NCI-H2196 (cell line): ENCODE measurements around the gene PXMP2.
A peak's percentile ranks its signal among the peaks of the same experiment; 100 is the strongest.

Experiments
- DNase-seq: peaks from one replicate; lab custom pipeline; 2025; ENCODE audit not compliant: unreplicated experiment; lab: John Stamatoyannopoulos, UW

PXMP2 gene

DNA sequence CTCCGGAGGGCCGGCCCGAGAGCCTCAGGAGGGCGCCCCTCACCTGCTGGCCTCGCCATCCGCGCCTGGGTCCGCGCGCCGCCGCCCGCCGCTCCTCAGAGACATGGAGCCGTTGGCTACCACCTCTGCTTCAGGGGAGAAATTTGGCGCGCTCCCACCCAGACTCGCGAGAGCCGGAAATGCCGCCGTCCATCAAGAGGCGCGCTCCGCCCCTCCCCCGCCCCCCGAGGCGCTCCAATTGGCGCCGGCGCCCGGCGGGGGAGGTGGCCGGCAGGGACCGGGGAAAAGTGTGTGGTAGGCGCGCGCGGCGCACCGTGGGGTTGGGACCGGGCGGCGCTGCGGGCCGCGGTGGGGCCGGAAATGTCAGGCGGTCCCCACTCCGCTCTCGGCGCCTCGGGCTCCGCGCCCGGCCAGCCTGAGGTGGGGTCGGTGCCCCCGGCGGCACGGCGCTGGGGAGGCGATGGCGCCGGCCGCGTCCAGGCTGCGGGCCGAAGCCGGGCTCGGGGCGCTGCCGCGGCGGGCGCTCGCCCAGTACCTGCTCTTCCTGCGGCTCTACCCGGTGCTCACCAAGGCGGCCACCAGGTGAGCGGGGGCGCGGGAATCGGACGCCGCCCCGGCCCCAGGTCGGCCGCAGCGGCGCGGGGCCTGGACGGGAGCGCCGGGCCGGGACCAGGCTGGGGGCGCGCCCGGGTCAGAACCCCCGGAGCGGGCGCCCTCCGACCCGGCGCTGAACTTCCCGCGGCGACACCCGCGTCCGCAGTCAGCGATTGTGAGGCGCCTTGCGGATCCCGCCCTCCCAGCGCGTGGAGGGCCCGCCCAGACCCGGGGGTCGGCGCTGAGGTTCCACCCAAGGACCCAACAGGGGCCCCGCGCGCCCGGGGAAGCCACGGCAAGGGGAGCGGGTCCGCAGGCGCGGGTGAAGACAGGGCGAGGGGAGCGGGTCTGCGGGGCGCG is at the start of gene PXMP2, which contains the start of gene POLE:
Gene PXMP2 (plus strand): TSS at position 377 of the 954 bp plus-strand sequence. CDS start 84 bp downstream, at position 461.
Gene POLE (minus strand): TSS at position 132 of the 954 bp plus-strand sequence. CDS start 27 bp downstream, at position 105.
- peak; percentile 95 for DNase-seq

- no peak for DNase-seq
These were observed 49.6 kb upstream of the PXMP2 start for GRCh38 chr12:132637811-132638210.

DNA sequence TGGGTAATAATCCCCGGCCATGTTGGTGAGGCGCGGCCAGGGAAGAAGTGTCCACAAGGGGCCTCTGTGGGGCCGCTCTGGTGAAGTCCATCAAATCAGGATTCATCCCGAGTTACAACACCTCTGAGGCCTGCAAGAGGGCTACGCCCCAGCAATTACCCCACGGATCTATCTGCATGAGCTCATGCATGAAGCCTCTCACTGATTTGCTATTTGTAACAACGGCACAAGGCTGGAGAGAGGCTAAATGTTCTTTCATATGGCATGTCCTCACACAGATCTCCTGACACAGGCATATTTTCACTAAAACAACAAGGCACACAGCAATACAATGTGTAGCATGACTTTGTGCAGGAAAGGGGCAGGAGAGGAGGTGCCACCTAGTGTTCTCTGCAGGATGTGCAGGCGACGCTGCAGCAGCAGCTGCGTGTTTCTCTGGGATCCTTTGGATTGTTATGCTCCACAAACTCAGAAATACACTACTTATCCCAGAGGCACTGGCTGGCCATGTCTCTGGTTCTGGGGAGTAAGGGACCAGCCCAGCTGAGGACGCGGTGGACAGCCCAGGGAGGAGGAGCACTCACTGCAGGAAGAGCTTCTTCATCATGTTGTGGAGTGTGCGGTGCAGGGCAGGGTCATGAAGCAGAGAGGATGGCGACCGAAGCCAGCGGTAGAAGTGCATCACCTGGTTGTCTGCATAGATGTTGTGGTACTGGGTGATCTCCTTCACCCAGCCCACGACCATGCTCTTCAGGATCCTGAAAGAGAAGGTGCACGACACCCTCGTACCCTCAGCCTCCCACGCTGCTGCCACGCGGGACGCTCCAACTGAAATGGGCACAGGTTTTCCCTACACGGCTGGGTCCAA is 48.6 kb upstream of the PXMP2 start:
- DNase-seq: peak; percentile 49

- DNase-seq: no peak
These were observed 47.3 kb upstream of the PXMP2 start for GRCh38 chr12:132639956-132640520.

DNA sequence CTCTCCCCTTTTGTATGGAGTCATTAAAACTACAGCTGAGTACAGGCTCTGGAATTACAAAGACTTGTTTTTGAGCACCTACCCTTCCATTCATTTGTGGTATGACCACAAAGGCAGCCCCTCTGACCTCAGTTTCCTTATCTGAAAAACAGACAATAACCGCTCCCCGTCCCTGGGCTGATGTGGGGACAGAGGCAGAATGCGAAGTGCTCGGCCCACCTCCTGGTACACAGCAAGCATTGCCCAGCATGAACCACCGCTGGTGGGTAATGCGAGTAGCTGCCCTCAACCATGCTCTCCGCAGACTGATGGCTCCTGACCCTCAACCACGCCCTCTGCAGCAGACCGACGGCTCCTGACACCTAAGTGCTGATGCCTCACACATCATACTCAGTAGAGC is 46.5 kb upstream of the PXMP2 start:
- no peak for DNase-seq

DNA sequence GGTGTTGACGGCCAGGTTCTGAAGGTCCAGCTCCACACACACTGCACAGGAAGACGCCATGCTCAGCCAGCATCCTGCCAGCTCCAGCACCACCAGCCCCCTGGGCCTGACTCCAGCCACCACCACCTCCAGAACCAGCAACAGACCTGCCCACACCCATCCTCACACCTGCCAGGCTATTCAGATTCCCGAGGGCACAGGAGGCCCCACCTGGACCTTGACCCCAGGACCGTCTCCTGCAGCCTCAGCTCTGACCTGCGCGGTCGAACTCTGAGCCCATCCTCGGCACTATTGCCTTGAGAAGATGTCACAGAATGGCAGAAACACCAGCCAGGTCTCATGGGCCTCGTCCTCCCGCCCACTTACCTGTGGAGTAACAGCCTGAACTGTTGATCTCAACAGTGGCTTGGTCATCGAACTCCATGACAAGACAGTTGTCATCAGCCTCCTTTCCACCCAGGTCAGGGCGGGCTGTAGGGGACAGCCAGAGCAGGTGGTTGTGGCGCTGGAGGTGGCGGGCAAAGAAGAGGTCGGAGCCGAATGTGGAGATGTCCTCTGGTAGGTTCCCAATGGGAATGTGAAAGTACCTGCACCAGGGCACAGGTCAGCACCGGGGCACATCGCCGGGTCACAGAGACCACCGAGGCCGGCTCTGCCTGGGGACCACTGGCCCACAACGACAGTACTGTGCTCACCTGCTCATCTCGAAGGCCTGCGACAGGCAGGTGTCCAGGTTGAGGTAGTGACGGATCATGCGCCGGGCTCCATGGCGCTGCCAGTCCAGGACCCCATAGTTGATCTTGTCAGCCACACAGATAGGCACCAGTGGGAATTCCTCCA is 45.4 kb upstream of the PXMP2 start:
- no peak for DNase-seq

GRCh38 chr12:132642846-132643835 is 44.2 kb upstream of the PXMP2 start:
- DNase-seq: no peak

- DNase-seq: no peak
These were observed 40.5 kb upstream of the PXMP2 start for GRCh38 chr12:132646850-132647249.

DNA sequence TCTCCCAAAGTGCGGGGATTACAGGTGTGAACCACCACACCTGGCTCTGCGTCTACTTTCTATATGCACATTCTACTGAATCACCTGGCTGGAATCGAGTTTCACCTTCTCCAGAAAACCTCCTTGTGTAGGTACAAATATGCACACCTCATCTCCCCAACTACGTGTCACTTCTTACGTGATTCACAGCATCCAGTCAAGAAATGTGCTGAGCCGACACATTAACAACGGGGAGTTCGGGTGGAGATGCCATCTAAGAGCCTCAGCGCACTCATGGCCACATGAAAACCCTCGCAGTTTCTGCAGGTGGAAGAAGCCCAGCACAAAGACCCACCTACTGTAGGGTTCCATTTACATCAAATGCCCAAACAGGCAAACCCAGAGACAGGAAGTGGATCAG is 39.5 kb upstream of the PXMP2 start:
- no peak for DNase-seq

GRCh38 chr12:132648616-132649225 is 38.7 kb upstream of the PXMP2 start:
- no peak for DNase-seq

GRCh38 chr12:132649226-132649945 is 38.0 kb upstream of the PXMP2 start:
- DNase-seq: no peak

- no peak for DNase-seq
These were observed 35.8 kb upstream of the PXMP2 start for GRCh38 chr12:132651444-132652100.

DNA sequence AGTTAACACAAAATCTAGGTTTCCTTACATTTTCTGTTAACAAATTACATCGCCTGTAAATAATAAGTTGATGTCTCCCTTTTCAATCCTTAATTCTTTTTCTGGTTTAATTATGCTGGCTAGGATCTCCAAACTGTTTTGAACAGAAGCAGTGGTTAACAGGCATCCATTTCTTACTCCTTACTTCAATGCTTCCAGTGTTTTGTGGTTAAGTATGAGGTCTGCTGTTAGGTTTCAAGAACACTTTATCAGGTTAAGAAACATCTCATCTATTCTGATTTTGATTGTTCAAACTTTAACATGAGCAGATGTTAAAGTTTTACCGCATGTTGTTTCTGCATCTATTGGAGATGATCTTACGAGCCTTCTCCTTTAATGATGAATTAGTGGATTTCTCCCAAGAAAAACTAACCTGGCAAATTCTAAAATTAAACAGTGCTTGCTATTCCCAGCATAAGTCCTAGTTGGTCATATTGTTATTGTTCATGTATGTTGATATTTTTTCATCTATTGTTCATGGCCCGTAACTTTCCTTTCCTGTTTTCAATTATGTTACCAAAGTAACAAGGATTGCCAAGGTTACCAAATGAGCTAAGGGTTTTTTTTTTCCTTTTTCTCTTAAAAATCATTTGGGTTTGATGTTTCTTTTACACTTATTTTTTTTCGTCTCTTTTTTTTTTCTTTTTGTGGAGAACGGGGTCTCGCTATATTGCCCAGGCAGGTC is 33.7 kb upstream of the PXMP2 start:
- DNase-seq: no peak

DNA sequence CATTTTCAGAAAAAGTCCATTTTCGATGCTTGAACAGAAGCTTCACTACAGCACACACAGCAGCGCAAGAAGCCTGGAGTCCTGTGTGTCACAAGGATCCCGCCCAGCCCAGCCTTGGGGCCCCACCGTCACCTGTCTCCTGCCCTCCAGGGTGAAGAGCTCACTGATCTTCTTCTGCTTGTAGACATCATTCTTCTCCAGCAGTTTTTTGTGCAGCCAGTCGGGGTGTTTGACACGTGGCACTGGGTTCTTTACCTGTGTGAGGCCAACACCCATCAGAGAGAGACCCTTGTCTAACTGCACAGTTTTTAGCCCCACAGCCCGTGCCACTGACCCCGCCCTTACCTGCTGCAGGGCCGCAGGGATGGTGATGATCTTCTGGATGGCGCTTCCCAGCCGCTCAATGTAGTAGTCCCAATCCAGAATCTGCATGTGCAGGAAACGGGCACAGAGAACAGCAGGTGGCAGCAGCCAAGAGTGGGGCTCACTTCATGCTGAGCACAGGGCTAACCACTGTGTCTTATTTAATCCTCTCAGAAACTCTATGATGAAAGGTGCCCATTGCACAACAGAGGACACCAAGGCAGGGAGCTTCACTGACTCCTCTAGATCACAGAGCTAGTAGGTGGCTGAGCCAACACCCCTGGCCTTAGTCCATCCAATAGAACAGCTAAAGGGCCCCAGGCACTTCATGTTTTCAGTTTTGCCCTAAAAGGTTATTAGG is 30.2 kb upstream of the PXMP2 start:
- DNase-seq: no peak

GRCh38 chr12:132658149-132658894 is 29.1 kb upstream of the PXMP2 start:
- DNase-seq: no peak

DNA sequence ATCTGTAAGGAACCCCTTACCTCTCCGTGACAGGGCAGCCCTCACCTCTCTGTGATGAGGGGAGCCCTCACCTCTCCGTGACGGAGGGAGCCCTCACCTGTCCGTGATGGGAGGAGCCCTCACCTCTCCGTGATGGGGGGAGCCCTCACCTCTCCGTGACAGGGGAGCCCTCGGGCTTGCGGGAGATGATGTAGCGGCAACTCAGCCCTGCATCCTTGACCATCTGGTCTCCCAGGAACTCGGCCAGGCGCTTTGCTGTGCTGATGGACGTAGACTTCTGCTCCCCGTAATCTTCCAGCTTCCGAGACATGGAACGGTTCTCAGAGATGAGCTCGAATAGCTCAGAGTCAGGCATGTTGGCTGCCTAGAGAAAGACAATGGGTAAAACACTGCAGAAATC is 28.2 kb upstream of the PXMP2 start:
- no peak for DNase-seq
